SW 1271 (cell line): Measurements from ENCODE around the gene FCRLA.
"Not testable (repeated sequence)": the region's sequence is repeated elsewhere in the genome, so short reads cannot be mapped to it uniquely, and the experiment has no call there.

ENCODE experiments used
- DNase-seq, 2 experiments: peaks; one replicate each; lab custom pipeline; 2025; lab: John Stamatoyannopoulos, UW

Gene FCRLA

GRCh38 chr1:161706113-161706481 lies 932 bp upstream of the FCRLA start:
- DNase-seq: no peak

GRCh38 chr1:161707503-161707902 lies 474 bp downstream of the FCRLA start:
- no peak for DNase-seq

- no peak for DNase-seq
Measured at GRCh38 chr1:161709373-161709772, 2.3 kb downstream of the FCRLA start.

- no peak for DNase-seq
Measured at GRCh38 chr1:161710560-161710959, 3.5 kb downstream of the FCRLA start.

- DNase-seq: no peak
Measured at GRCh38 chr1:161718559-161719324, 11.7 kb downstream of the FCRLA start.

GRCh38 chr1:161719325-161719611 lies 12.2 kb downstream of the FCRLA start:
- no peak for DNase-seq

GRCh38 chr1:161720422-161720821 lies 13.4 kb downstream of the FCRLA start:
- DNase-seq: no peak

GRCh38 chr1:161720956-161721737 lies 14.1 kb downstream of the FCRLA start, which contains the start of gene FCRLB:
Gene FCRLB, plus strand, starts transcription at chr1:161721544. Its CDS starts 1,129 bp downstream, at chr1:161722673.
- no peak for DNase-seq

GRCh38 chr1:161721738-161722343 lies 14.8 kb downstream of the FCRLA start:
- peak; percentile 9 to 13 for DNase-seq

GRCh38 chr1:161722406-161722805 lies 15.4 kb downstream of the FCRLA start:
- DNase-seq: no peak

- DNase-seq: no peak
Measured at GRCh38 chr1:161723459-161724141, 16.6 kb downstream of the FCRLA start.

- DNase-seq: not testable (repeated sequence)
Measured at GRCh38 chr1:161725258-161725907, 18.4 kb downstream of the FCRLA start.

GRCh38 chr1:161725908-161726472 lies 19.0 kb downstream of the FCRLA start:
- peak; percentile 17 to 36 for DNase-seq

GRCh38 chr1:161726473-161727255 lies 19.6 kb downstream of the FCRLA start:
- peak in 1 of 2 experiments; percentile 56 for DNase-seq

GRCh38 chr1:161727256-161727924 lies 20.4 kb downstream of the FCRLA start:
- no peak for DNase-seq

GRCh38 chr1:161728376-161729226 lies 21.6 kb downstream of the FCRLA start:
- DNase-seq: no peak

GRCh38 chr1:161730050-161730564 lies 23.1 kb downstream of the FCRLA start:
- DNase-seq: peak; percentile 2 to 8

GRCh38 chr1:161731241-161731640 lies 24.2 kb downstream of the FCRLA start:
- no peak for DNase-seq
